Measurements from ENCODE around the gene TBC1D16.

The TBC1D16 gene

GRCh38 chr17:80024206-80024972 lies 11.3 kb downstream of the TBC1D16 start:
- no peak for ATAC-seq

- ATAC-seq = no peak
These were observed 12.0 kb downstream of the TBC1D16 start for GRCh38 chr17:80023481-80024205.

GRCh38 chr17:80021600-80021999 lies 14.1 kb downstream of the TBC1D16 start:
- ATAC-seq = no peak

- ATAC-seq = no peak
These were observed 16.6 kb downstream of the TBC1D16 start for GRCh38 chr17:80018917-80019651.

- no peak for ATAC-seq
These were observed 18.3 kb downstream of the TBC1D16 start for GRCh38 chr17:80017226-80018010.

- no peak for ATAC-seq
These were observed 22.6 kb downstream of the TBC1D16 start for GRCh38 chr17:80012765-80013741.

- no peak for ATAC-seq
These were observed 23.6 kb downstream of the TBC1D16 start for GRCh38 chr17:80011989-80012555.

- ATAC-seq = no peak
These were observed 25.3 kb downstream of the TBC1D16 start for GRCh38 chr17:80010283-80010858.

- no peak for ATAC-seq
These were observed 26.0 kb downstream of the TBC1D16 start for GRCh38 chr17:80009391-80010282.

- ATAC-seq = no peak
These were observed 26.8 kb downstream of the TBC1D16 start for GRCh38 chr17:80008848-80009247.

GRCh38 chr17:80008383-80008840 lies 27.3 kb downstream of the TBC1D16 start:
- peak; percentile 82 for ATAC-seq

GRCh38 chr17:80007939-80008338 lies 27.7 kb downstream of the TBC1D16 start:
- ATAC-seq = no peak

GRCh38 chr17:80006811-80007752 lies 28.6 kb downstream of the TBC1D16 start:
- ATAC-seq = no peak

GRCh38 chr17:80006339-80006720 lies 29.3 kb downstream of the TBC1D16 start:
- no peak for ATAC-seq

GRCh38 chr17:80005360-80006338 lies 30.0 kb downstream of the TBC1D16 start:
- ATAC-seq = peak; percentile 51 to 68

- ATAC-seq = no peak
These were observed 31.7 kb downstream of the TBC1D16 start for GRCh38 chr17:80003969-80004368.
